Heart left ventricle (tissue), 13 donors: ENCODE results near the gene VSIG10L2.

Source experiments
- POLR2A ChIP-seq, 2 donors: fragments of 450-650 bp; IDR thresholded peaks; one replicate each; pipeline ENCODE4 v1.6.1; 2017; ENCODE audit warnings: antibody characterized with exemption in 2 of 2, mild to moderate bottlenecking in 2 of 2, moderate library complexity in 2 of 2
- TF ChIP-seq, protein P1 (sequence below), 12 donors: fragments of 200-600 bp; sonication (generic) in 4 of 12; IDR thresholded peaks; one replicate each; pipeline versions ENCODE4 v1.5.0 to v1.8.0; 2018 to 2022; ENCODE audit warnings: antibody characterized with exemption in 12 of 12, mild to moderate bottlenecking in 5 of 12
- donor health status: ischemic (EF 13 %, LVEDD 7.1; RV severe dilation, severe dysfunction).
- donor health status: DM: no; HTN: yes; CAD: no.
- donor health status: DM: no; HTN: no; CAD: no.
- donor health status: ischemic (EF 25% LVEDD 6.9; RV normal size, moderate dysfunction).
- donor health status: ischemic (EF 25% LVEDD 5.7; RV mildly dilated, moderate dysfunction).
- donor health status: ischemic (EF 35%, LVEDD 5.7; RV mildly dilated, moderate dysfunction).
- donor health status: nonischemic (EF 11% LVEDD 7.7; RV severe dilation, severe dysfunction).
- donor health status: DM: yes; HTN: yes; CAD: no.
- donor health status: PGD.
- donor health status: ischemic (EF 29% LVEDD 5.4; RV normal size, mild dysfunction).
- donor health status: nonischemic (EF 23%, LVEDD 6.1; RV moderate dilation, normal function).

DNA sequence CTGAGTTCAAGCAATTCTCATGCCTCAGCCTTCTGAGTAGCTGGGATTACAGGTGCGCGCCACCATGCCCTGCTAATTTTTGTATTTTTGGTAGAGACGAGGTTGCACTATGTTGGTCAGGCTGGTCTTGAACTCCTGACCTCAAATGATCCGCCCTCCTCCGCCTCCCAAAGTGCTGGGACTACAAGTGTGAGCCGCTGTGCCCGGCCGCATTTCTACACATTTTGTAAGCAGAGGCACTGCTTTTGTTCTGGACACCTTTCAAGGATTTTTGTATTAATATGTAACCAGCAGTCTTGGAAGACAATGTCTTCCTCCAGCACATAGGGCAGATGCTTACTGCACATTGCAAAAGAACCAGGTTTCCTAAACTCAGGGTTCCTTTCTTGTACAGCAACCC is 11.4 kb upstream of the VSIG10L2 start:
- TF ChIP-seq, protein P1, sequence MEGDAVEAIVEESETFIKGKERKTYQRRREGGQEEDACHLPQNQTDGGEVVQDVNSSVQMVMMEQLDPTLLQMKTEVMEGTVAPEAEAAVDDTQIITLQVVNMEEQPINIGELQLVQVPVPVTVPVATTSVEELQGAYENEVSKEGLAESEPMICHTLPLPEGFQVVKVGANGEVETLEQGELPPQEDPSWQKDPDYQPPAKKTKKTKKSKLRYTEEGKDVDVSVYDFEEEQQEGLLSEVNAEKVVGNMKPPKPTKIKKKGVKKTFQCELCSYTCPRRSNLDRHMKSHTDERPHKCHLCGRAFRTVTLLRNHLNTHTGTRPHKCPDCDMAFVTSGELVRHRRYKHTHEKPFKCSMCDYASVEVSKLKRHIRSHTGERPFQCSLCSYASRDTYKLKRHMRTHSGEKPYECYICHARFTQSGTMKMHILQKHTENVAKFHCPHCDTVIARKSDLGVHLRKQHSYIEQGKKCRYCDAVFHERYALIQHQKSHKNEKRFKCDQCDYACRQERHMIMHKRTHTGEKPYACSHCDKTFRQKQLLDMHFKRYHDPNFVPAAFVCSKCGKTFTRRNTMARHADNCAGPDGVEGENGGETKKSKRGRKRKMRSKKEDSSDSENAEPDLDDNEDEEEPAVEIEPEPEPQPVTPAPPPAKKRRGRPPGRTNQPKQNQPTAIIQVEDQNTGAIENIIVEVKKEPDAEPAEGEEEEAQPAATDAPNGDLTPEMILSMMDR (IDR thresholded peaks at IDR 0.05), result no peak
- no peak for TF ChIP-seq POLR2A (IDR thresholded peaks at IDR 0.05)
